Measurements from ENCODE around the gene TCF3.
"Not testable (repeated sequence)": the region's sequence is repeated elsewhere in the genome, so short reads cannot be mapped to it uniquely, and the experiment has no call there.

The TCF3 gene

GRCh38 chr19:1646149-1646548 lies 6.3 kb downstream of the TCF3 start:
- TF ChIP-seq SPI1 (IDR thresholded peaks at IDR 0.05; ENCODE audit: low read depth, low read length) (no peak), POLR2AphosphoS5 (IDR thresholded peaks at IDR 0.05; ENCODE audit: low read depth, low read length) (no peak), POU2F2 (IDR thresholded peaks at IDR 0.05; ENCODE audit: low read depth, low read length) (no peak), POLR2A (IDR thresholded peaks at IDR 0.05; ENCODE audit: low read depth, low read length) (no peak), PAX5 (IDR thresholded peaks at IDR 0.05; ENCODE audit: insufficient read depth, low read length, severe bottlenecking) (no peak), TAF1 (IDR thresholded peaks at IDR 0.05; ENCODE audit: low read depth, low read length) (no peak)
- FAIRE-seq (no peak), DNase-seq (ENCODE audit: insufficient read length, low spot score) (no peak)

DNA sequence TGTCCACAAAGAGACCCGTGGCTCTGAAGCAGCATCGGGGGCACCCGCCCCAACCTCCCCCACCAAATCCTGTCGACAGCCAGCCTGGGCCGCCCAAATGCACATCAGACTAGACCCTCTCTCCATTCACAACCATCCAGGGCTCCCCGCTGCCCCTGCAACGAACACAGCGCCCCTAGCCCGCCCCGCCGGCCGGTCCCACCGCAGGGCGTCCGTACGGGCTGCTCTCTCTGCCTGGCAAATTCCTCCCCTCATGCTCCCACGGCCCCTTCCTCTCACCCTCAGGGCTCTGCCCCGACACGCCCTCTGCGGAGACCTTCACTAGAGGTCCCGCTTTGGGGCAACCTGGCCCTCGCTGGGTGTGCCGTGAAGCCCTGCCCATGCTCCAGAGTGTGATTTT lies 7.1 kb downstream of the TCF3 start:
- DNase-seq (ENCODE audit: insufficient read length, low spot score): no peak
- TF ChIP-seq POU2F2 (IDR thresholded peaks at IDR 0.05; ENCODE audit: low read depth, low read length): no peak
- no peak for TF ChIP-seq POLR2AphosphoS5 (IDR thresholded peaks at IDR 0.05; ENCODE audit: low read depth, low read length)
- no peak for TF ChIP-seq TAF1 (IDR thresholded peaks at IDR 0.05; ENCODE audit: low read depth, low read length)
- TF ChIP-seq POLR2A (IDR thresholded peaks at IDR 0.05; ENCODE audit: low read depth, low read length): no peak
- no peak for TF ChIP-seq SPI1 (IDR thresholded peaks at IDR 0.05; ENCODE audit: low read depth, low read length)
- no peak for TF ChIP-seq PAX5 (IDR thresholded peaks at IDR 0.05; ENCODE audit: insufficient read depth, low read length, severe bottlenecking)
- no peak for FAIRE-seq

- TF ChIP-seq PAX5 (IDR thresholded peaks at IDR 0.05; ENCODE audit: insufficient read depth, low read length, severe bottlenecking) (no peak), POU2F2 (IDR thresholded peaks at IDR 0.05; ENCODE audit: low read depth, low read length) (0 out of 2 replicates have a peak, but pooled peaks have one; percentile 7), POLR2AphosphoS5 (IDR thresholded peaks at IDR 0.05; ENCODE audit: low read depth, low read length) (no peak), TAF1 (IDR thresholded peaks at IDR 0.05; ENCODE audit: low read depth, low read length) (no peak), SPI1 (IDR thresholded peaks at IDR 0.05; ENCODE audit: low read depth, low read length) (no peak)
- no peak for FAIRE-seq
- no peak for DNase-seq (ENCODE audit: insufficient read length, low spot score)
Measured at GRCh38 chr19:1644070-1644469, 8.3 kb downstream of the TCF3 start.

- not testable (repeated sequence) for FAIRE-seq; DNase-seq (ENCODE audit: insufficient read length, low spot score)
Measured at GRCh38 chr19:1640893-1641448, 11.4 kb downstream of the TCF3 start.

DNA sequence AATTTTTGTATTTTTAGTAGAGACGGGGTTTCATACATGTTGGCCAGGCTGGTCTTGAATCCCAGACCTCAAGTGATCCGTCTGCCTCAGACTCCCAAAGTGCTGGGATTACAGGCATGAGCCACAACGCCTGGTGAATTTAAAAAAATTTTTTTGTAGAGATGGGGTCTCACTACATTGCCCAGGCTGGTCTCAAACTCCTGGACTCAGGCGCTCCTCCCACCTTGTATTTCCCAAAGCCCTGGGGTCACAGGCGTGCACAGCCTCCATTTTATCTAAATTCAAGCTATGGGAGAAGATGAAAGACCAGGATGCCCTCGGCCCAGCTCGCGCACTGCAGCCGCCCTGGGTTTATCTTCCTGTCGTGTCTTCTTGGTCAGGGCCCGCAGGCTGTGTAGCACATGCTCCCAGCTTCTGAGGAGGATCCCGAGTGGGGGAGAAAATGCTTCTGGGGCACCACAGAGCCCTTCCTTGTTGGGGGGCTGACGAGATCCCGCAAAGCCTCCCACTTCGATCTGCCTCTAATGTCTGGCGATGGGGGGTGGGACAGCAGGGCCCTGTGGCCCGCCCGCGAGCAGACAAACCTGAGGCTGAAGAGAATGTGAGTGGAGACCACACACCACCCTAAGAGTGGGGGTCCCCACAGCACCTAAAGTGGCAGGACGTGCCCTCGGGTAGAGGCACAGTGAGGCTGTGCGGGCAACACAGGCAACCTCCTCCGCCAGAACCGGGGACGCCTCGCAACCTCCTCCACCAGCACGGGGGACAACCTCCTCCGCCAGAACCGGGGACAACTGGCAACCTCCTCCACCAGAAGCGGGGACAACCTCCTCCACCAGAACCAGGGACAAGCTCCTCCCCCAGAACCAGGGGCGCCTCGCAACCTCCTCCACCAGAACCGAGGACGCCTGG lies 15.8 kb downstream of the TCF3 start:
- no peak for DNase-seq (ENCODE audit: insufficient read length, low spot score)
- no peak for TF ChIP-seq POU2F2 (IDR thresholded peaks at IDR 0.05; ENCODE audit: low read depth, low read length)
- TF ChIP-seq POLR2AphosphoS5 (IDR thresholded peaks at IDR 0.05; ENCODE audit: low read depth, low read length): no peak
- TF ChIP-seq SPI1 (IDR thresholded peaks at IDR 0.05; ENCODE audit: low read depth, low read length): no peak
- TF ChIP-seq POLR2A (IDR thresholded peaks at IDR 0.05; ENCODE audit: low read depth, low read length): no peak
- FAIRE-seq: no peak

DNA sequence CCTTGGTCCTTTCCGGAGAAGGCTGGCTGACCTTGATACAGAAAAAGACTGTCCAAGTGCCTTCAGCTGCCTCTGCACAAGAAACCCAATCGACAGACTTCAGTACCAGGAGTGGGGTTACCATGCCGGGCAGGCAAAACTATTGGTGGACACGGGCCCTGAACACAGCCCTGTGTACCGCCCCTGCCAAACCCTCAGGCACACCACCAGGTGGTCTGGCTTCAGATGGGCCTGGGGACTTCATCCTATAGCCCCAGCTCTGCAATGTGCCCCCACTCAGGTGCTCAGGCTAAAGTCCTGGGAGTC lies 17.5 kb downstream of the TCF3 start:
- TF ChIP-seq SPI1 (IDR thresholded peaks at IDR 0.05; ENCODE audit: low read depth, low read length): no peak
- TF ChIP-seq POLR2AphosphoS5 (IDR thresholded peaks at IDR 0.05; ENCODE audit: low read depth, low read length): no peak
- no peak for TF ChIP-seq PAX5 (IDR thresholded peaks at IDR 0.05; ENCODE audit: insufficient read depth, low read length, severe bottlenecking)
- TF ChIP-seq TAF1 (IDR thresholded peaks at IDR 0.05; ENCODE audit: low read depth, low read length): no peak
- TF ChIP-seq POLR2A (IDR thresholded peaks at IDR 0.05; ENCODE audit: low read depth, low read length): no peak
- TF ChIP-seq POU2F2 (IDR thresholded peaks at IDR 0.05; ENCODE audit: low read depth, low read length): no peak
- FAIRE-seq (no peak), DNase-seq (ENCODE audit: insufficient read length, low spot score) (no peak)

DNA sequence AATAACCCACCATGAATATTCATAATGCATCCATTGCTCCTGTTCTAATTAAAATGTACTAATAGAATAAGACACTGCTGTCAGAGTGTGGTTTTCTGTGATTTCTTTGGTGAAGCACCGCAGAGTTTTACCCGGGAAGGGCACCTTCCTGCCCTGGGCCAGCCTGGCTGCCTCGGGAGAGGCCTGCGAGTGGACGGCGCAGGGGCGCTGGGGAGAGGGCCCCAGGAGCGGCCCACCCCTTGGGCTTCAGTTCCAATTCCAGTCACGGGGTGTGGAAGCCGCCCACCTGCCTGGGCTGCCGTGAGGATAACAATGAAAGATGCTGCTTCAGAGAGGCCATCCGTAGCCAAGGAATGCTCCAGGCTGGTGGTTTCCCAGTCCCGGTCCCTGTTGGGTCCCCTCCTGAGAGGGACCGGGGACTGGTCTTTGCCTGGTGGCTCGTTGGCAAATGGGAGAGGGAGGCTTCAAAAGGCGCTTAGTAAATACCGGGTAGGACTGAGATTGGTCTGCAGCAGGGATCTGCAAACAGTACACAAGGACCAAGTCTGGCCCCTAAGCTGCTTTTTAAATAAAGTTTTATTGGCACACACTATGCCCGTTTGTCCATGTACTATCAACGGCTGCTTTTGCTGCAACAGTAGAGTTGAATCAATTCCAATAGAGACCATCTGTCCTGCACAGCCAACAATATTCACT lies 18.0 kb downstream of the TCF3 start:
- no peak for DNase-seq (ENCODE audit: insufficient read length, low spot score)
- TF ChIP-seq SPI1 (IDR thresholded peaks at IDR 0.05; ENCODE audit: low read depth, low read length) (no peak), PAX5 (IDR thresholded peaks at IDR 0.05; ENCODE audit: insufficient read depth, low read length, severe bottlenecking) (no peak), POLR2AphosphoS5 (IDR thresholded peaks at IDR 0.05; ENCODE audit: low read depth, low read length) (no peak), POU2F2 (IDR thresholded peaks at IDR 0.05; ENCODE audit: low read depth, low read length) (no peak), TAF1 (IDR thresholded peaks at IDR 0.05; ENCODE audit: low read depth, low read length) (no peak), POLR2A (IDR thresholded peaks at IDR 0.05; ENCODE audit: low read depth, low read length) (no peak)
- no peak for FAIRE-seq

GRCh38 chr19:1633269-1633826 lies 19.1 kb downstream of the TCF3 start:
- no peak for FAIRE-seq
- DNase-seq (ENCODE audit: insufficient read length, low spot score): no peak
- no peak for TF ChIP-seq TAF1 (IDR thresholded peaks at IDR 0.05; ENCODE audit: low read depth, low read length)
- no peak for TF ChIP-seq PAX5 (IDR thresholded peaks at IDR 0.05; ENCODE audit: insufficient read depth, low read length, severe bottlenecking)
- TF ChIP-seq SPI1 (IDR thresholded peaks at IDR 0.05; ENCODE audit: low read depth, low read length): no peak
- TF ChIP-seq POLR2AphosphoS5 (IDR thresholded peaks at IDR 0.05; ENCODE audit: low read depth, low read length): no peak
- no peak for TF ChIP-seq POLR2A (IDR thresholded peaks at IDR 0.05; ENCODE audit: low read depth, low read length)
- no peak for TF ChIP-seq POU2F2 (IDR thresholded peaks at IDR 0.05; ENCODE audit: low read depth, low read length)

DNA sequence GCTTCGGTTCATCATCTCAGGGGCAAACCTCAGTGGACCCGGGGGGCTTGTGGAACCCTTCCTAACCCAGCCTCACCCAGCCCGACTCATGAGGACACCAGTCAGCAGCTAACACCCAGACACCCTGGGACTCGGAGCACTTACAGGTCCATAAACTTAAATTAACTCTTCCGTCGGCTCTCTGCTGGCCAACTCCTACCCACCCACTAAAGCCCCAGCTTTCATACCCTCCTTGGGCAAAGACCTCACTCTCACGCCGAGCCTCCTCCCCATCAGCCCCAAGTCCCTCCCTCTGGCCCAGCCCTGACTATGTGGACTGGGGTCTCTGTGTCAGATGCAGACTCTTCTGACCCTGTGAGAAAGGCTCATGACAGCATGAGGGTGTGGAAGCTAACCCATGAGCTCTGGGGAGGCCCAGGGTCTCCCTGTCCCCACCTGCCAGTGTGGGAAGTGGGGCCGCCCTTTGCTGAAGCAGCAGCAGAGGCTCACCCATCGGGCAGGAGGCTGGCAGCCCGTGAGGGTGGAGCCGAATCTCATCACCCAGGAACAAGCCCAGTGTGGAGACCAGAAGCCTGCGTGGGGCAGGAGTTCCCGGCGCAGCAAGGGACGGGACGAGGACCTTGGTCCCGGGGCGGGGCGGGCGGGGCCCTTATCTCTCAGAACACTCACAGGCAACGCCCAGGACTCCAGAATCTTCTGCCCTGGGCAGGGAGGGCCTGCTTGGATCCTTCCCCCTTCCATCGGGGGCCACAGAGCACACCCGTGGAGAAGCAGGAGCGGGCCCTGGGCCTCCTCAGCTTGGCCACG lies 19.8 kb downstream of the TCF3 start:
- DNase-seq (ENCODE audit: insufficient read length, low spot score) (no peak), FAIRE-seq (no peak)
- TF ChIP-seq POU2F2 (IDR thresholded peaks at IDR 0.05; ENCODE audit: low read depth, low read length) (no peak), POLR2A (IDR thresholded peaks at IDR 0.05; ENCODE audit: low read depth, low read length) (no peak), POLR2AphosphoS5 (IDR thresholded peaks at IDR 0.05; ENCODE audit: low read depth, low read length) (no peak), PAX5 (IDR thresholded peaks at IDR 0.05; ENCODE audit: insufficient read depth, low read length, severe bottlenecking) (no peak), TAF1 (IDR thresholded peaks at IDR 0.05; ENCODE audit: low read depth, low read length) (no peak), SPI1 (IDR thresholded peaks at IDR 0.05; ENCODE audit: low read depth, low read length) (no peak)
